ENCODE data around the gene SLC24A4.

SLC24A4 gene

DNA sequence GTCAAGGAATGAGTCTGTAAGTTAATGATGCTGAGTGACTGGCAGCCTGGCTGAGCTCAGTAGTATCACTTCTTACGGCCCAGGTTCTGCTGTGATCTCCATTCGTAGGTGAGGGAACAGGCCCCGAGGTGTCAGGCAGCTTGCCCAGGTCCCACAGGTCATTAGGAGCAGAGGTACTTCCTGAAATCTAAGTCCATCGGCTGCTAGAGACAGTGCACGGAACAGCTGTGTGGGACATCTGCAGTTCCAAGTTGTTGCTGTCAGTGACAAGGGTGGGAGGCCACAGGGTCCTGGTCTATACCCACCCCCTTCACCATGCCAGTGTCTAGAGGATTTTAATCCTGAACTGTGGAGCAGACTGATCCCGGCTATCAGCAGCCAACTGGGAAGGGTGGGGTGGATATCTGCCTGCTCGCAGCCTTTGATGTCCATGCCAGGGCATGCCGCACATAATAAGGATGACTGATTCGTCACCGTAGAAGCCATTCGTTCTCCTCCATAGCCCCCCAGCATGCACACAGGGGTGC lies 108.3 kb downstream of the SLC24A4 start:
- no peak for DNase-seq (ENCODE audit: low read depth in 1 of 2, low spot score in 1 of 2)

DNA sequence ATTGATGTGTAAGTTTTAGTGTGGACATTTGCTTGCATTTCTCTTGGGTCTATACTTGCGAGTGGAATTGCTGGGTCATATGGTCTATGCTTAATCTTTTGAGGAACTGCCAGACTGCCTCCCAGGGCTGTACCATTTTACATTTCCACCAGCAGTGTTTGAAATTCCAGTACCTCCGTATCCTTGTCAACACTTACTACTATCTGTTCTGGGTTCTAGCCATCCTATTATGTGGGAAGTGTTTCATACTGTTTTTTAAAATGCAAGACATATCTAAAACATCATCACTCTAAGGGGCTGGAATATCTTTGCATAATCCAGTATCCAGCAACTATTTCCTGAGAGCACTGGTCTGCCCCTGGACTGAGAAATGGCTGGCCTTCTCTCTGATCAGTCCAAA lies 110.4 kb downstream of the SLC24A4 start:
- no peak for DNase-seq (ENCODE audit: low read depth in 1 of 2, low spot score in 1 of 2)

DNA sequence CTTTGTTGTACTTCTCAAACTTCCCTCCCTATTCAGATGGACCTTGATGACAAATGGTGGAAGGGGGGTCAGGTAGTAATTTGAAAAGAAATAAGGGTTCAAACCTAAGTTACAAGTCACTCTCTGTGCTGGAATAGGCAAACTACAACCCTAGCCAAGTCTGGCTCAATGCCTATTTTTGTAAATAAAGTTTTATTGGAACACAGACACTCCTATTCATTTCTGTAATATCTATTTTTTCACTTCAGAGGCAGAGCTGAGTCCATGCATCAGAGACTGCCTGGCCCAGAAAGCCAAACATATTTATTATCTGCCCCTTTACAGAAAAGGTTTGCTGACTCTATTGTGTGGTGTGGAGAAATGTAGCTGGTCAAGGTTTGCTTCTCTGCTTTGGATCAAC lies 112.2 kb downstream of the SLC24A4 start:
- DNase-seq (ENCODE audit: low read depth in 1 of 2, low spot score in 1 of 2), result no peak

DNA sequence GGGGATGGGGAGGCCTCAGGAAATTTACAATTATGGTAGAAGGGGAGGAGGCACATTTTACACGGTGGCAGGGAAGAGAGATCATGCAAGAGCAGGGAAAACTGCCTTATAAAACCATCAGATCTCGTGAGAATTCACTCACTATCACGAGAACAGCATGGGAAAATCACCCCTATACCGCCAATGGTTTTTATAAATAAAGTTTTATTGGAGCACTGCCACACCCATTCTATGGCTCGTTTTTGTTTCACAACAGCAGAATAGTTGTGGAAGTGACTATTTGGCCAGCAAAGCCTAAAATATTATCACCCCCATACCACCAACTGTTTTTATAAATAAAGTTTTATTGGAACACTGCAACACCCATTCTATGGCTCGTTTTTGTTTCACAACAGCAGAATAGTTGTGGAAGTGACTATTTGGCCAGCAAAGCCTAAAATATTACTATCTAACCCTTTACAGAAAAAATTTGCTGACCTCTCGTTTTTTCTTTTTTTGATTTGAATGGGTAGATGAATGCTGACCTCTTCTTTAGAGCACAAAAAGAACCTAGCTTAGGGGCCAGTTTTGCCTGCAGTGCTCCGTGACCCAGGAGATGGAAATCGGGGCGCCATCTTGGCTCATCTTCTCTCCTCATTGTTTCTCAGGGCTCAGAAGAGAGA lies 113.3 kb downstream of the SLC24A4 start:
- no peak for DNase-seq (ENCODE audit: low read depth in 1 of 2, low spot score in 1 of 2)

DNA sequence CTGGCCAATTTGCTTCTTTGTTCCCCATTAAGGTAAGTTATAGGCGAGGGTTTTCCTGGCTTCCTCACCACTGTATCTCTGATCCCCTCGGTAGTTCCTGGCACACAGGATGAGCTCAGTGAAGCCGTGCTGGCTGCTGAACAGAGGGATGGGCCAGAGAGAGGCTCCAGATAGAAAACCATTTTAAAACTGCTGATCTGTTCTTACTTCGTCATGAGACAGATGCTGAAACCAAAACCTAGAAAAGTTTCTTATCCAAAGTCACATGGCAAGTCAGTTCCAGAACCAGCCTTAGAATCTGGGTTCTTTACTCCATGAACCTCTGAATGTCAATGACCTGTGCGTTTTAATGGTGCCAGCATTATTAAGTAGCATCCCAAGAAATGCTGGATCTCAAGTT lies 114.3 kb downstream of the SLC24A4 start:
- no peak for DNase-seq (ENCODE audit: low read depth in 1 of 2, low spot score in 1 of 2)

DNA sequence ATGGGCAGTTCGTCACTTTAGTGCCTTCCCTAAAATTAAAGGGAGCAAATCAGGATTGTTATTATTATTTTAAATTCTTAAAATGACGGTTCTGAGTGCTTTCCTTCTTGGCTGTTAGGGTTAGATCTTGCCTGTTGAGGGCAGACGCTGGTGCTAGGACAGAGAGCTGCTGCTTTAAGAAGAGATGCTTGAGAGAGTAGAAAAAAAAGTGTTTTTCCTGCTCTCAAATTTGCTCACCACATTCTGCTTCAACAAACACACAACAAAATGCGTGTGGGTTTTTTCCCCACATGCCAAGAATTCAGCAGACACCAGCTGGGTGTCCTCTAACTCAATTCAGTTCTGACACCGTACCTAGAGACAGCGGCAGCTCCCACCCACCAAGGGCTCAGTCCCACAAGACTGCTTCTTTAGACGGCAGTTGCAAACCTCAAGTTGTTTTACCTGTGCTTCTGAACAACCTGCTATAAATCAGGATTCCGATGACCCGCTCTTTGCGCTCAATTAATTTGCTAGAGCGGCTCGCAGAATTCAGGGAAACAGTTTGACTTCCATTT lies 114.8 kb downstream of the SLC24A4 start:
- no peak for DNase-seq (ENCODE audit: low read depth in 1 of 2, low spot score in 1 of 2)

DNA sequence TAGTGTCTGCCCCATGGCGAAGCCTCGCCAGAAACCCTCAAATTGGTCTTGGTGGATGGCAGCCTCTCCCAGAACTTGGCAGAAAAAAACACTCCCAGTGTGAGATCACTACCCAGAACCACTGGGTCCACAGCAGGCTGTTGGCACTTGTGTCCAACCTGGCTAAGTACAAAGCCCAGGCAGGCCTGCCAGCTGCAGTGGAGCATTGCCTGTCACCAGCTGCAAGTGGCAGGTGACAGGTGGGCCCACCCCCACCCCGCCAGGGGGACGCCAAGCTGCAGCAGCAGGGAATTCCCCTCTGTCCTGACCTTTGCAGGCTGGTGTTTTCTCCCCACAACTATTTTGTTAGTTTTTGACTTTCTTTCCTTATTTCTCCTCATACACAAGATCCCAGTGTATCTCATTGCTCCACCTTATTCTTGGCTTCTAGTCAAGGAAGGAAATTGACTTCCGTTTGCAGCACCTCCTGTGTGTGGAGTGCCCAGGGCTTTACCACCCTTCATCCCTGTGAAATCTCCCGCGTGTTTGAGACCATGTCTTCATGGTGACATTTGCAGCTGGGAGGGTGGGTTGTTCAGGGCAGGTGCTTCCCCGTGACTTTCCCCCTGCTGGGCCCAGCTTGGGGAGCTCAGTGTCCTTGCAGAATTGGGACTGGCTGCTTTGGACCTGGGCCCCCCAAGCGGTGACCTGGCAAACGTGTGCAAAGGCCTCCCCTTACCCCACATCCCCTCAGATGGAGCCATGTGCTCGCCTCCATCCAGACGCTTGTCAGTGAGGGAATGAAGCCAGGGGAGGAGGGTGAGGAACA lies 116.8 kb downstream of the SLC24A4 start:
- no peak for DNase-seq (ENCODE audit: low read depth in 1 of 2, low spot score in 1 of 2)

DNA sequence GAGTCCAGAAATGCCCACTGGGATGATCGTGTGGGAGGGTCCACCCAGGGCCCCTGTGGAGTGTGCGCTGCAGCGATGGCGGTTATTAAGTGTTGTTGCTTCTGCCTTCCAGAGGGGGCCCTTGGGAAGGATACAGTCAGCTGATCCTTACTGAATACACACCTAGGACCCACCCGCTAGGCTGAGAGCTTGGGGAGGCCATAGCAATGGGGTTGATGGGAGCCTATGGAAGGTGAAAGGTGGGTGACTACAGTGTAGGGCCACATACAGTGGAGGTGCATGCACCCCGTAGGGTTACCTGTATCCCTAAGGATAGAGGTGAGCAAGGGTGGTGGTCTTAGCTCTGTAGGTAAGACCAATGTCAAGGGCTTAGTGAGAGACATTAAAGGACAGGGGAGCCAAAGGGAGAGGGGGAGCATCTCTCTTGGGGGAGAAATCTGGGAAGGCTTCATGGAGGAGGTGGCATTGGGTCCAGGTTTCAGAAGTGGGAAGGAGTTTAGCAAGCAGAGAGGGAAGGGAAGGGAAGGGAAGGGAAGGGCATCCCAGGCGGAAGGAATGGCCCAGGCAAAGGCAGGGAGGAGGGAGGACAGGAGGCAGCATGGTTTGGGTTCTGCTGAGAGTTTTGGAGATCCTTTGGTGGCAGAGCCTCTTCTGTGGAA lies 117.5 kb downstream of the SLC24A4 start:
- no peak for DNase-seq (ENCODE audit: low read depth in 1 of 2, low spot score in 1 of 2)

DNA sequence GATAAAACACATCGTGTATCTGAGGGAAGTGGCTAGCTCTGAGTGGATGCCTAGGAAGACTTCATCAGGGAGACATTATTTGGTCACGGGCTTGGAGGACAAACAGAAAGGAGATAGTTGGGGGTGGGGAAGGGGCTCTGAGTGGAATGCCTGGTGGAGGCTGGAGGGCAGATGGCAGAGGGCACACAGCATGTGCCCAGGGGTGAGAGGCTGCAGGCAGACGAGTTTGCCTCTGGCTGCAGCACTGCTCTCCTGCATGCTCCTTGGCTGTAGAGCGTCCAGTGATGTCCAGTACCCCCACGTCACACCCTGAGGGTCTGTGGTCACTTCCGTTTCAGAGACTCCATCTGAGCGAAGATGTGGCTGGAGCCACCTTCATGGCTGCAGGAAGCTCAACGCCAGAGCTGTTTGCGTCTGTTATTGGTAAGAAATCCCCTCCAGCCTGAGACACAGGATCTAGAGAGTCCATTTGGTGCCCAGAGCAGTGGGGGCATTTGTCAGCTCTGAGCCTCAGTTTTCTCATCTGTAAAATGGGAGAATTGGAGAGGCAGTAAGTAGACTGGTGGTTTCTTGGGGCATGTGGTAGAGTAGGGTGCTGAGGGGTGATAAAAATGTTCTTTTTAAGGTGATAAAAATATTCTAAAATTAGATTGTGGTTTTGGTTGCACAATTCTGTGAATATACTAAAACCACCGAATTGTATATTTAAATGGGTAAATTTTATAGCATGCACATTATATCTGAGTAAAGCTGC lies 119.0 kb downstream of the SLC24A4 start:
- DNase-seq (ENCODE audit: low read depth in 1 of 2, low spot score in 1 of 2), result no peak

DNA sequence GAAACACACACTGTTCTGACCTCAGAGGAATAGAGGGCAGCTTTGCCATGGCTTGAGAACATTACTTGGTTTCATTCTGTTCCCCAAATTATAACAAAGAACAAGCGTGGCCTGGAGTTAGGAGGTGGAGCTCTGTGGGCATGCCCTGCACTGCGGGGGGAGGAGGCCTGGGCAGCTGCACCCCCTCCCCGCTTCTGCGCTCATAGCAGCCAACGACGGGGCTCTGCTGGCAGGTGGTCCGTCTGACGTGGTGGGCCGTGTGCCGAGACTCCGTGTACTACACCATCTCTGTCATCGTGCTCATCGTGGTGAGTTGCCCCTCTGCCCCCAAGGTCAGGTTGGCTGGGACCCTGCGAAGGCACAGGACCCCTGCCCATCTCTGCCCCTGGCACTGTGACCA lies 120.2 kb downstream of the SLC24A4 start:
- DNase-seq (ENCODE audit: low read depth in 1 of 2, low spot score in 1 of 2), result no peak

DNA sequence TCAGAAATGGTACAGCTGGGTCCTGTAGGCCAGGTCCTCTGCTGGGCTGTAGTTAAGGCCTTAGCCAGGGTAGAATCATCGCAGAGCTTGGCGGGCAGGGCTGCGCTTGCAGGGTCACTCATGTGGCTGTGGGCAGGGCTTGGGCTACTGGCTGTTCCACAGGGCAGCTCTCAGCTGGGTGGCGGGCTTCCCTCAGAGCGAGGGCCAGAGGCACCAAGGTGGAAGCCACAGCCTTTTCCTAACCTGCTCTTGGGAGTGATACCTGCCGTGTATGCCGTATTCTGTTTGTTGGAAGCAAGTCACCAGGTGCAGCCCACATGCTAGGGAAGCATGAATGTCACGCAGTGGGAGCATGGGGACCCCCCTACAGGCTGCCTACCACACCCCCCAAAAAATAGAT lies 120.8 kb downstream of the SLC24A4 start:
- no peak for DNase-seq (ENCODE audit: low read depth in 1 of 2, low spot score in 1 of 2)

DNA sequence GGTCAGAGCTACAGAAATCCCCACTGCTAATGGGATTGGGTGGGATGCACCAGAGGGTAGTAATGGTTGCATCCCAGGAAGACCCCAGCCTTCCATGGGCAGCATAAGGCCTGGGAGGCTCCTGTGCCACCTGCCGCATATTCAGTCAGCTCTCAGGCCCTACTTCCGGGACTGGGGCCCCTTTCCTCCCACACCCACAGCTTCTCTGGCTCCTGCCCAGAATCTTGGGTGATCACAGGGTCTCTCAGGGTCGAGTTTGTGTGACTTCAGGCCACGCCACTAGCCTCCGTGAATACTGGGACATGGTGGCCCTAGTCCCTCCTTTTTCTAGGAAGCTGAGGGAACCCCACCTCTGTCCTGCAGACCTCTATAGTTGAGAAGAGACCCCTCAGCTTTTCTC lies 123.8 kb downstream of the SLC24A4 start:
- DNase-seq (ENCODE audit: low read depth in 1 of 2, low spot score in 1 of 2), result no peak

DNA sequence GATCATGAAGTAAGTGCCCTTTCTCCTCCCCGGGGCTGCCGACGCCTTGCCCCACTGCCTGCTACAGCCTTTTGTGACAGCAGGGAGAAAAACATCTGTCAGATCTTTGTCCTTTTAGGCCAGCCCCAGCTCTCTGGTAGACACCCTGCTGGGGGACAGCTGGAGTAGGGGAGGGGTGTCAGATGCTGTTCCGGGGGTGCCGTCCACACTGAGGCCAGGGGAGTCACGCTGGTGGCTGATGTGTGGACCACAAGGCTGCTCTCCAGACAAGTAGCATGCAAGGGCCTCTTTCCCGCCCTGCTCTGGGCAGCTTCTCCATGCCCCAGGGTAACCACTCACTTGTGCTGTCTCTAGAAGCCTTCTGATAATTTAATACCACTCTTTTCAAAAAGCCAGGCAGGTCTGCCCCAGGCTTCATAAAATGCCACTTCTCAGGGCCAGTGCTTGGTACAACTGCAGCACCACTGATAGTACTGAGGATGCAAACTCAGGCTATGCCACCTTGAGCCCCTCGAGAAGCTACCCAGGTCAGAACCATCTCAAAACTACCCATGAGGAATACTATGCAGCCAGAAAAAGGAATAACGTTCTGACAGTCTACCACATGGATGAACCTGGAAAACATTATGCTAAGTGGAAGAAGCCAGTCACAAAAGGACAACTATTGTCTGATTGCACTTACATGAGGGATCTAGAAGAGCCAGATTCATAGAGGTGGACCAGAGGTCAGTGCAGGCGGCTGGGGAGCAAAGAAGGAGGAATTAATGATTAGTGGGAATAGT lies 124.6 kb downstream of the SLC24A4 start:
- no peak for DNase-seq (ENCODE audit: low read depth in 1 of 2, low spot score in 1 of 2)

DNA sequence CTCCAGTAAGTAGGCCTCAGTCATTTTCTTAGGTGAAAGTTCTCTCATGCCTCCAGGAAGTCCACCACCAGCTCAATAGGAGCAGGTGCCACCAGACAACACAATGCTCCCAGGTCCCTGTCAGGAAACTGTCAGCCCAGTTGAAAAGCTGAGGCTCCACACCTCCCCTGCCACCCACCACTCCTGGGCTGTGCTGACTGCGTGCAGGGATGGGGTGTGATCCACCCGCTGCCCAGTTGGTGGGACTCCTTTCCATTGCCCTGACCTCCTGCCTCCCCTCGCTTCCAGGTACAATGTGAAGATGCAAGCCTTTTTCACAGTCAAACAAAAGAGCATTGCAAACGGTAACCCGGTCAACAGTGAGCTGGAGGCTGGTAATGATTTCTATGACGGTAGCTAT lies 125.8 kb downstream of the SLC24A4 start:
- DNase-seq (ENCODE audit: low read depth in 1 of 2, low spot score in 1 of 2), result no peak

DNA sequence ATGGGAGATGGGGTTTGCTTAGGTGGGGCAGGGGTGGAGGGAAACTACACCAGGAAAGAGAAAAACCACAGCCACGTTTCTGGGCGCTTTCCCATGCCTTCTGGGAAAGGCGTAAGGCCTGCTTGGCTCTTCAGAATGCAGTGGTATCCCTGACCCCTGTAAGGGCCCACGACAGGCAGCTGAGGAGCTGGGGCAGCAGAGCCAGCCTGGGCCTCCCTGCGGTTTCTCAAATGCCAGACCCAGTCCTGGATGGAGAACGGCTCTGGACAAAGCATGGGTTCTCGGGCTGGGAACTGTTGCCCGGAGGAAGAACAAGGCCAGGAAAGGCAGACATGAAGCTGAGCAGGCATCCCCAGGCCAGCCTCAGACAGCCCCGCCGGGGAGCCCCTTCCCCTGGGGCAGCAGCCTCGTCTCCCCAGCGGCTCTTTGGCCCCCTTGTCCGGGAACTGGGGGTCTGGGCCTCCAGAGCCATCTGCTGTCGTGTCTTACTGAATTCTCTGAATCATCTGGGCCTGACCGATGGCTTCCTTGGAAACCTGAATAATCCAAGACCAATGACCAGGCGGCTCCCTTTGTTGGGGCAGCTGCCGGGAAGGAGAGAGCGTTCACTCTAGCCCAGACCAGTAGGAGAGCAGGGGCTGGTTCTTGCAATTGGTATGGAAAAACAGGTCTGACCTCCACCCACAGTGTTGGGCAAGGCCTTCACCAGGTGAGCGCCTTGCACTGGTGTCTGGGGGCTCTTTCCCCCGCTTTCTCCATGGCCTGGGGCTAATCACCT lies 126.6 kb downstream of the SLC24A4 start:
- DNase-seq (ENCODE audit: low read depth in 1 of 2, low spot score in 1 of 2), result no peak

DNA sequence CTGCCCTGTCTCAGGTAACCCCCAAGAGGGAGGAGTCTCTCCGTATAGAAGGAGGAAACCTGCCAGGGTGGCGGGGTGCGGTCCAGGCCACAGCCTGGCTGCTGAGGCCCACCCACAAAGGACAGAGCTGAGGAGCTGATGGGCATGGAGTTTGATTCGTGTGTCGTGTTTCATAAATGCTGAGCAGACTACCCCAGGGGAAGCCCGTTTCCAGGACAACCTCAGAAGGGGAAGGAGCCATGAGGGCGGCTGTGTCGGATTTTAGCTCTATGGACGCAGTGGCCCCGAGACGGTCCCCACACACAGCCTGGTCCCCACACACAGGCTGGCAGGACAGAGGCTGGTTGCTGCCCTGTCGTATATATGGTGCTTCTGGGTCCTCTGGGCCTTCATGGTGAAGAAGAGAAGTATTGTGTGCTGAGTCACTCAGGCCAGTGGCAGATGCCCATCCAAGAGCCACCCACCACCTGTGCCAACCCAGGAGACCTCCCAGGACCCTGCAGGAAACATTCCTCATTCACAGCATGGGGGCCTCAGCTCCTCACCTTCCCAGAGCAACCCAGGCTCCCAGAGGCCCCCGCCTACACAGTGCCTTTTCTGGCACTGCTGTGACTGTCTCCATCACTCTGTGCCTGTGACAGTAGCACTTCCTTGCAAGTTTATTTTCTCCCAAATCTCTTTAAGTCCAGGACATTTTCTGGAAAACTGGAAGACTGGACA lies 127.5 kb downstream of the SLC24A4 start:
- DNase-seq (ENCODE audit: low read depth in 1 of 2, low spot score in 1 of 2), result no peak

DNA sequence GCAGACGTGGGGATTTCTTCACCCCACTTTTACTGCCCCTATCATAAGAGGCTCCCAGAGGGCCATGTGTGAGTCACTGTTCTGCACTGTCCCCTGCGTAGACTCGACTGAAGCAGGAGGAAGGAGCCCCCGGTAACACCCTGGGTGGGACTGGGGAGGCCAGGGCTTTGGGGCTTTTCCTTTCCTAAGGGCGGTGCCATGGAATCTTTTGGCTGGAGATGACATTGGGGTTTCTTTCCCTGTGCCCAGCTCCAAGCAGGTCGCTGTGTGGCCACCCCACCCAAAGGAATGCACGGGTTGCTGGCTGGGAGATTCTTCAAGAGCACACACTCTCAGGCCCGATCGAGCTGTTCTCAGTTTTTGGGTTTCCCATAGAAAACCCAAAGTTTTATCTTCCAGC lies 128.3 kb downstream of the SLC24A4 start:
- DNase-seq (ENCODE audit: low read depth in 1 of 2, low spot score in 1 of 2), result no peak

DNA sequence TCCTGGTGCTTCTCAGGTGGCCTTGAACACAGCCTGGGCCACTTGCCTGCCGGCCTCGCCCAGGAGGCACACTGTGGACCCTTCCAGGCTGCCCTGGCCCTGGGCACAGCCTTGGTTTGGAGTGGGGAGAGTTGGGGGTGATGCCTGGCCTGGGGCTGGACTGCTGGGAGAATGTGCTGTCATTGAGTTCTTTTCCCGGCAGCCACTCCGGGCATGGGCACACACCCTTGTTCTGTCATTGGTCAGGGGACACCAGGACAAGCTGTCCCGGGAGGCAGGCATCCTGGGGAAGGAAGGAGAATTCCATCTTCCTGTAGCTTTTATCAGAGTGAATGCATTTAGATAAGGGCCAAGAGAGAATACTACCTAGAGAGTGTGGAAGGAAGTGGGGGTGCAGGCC lies 128.8 kb downstream of the SLC24A4 start:
- DNase-seq (ENCODE audit: low read depth in 1 of 2, low spot score in 1 of 2), result no peak

DNA sequence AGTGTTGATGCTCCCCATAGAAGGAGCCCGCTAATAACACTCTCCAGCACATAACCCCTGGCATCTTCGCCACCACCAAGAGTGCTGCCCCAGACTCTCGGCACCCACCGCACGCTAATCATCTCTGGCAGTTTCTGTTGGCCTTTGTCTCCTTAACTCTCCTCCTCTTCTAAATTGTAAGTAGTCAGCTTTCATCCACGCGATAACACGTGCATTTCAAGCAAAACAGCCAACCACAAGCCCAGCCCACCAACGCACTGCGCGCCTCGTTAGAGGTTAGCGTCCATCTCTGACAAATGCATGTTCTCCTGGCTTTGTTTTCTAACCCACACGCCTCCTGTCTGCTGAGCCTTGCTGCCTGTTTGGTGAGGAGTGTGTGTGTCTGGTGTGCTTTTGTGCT lies 129.5 kb downstream of the SLC24A4 start:
- no peak for DNase-seq (ENCODE audit: low read depth in 1 of 2, low spot score in 1 of 2)
